ENCODE data around the gene DCAF7.
A peak's percentile ranks its signal among the peaks of the same experiment; 100 is the strongest.

The DCAF7 gene, protein sequence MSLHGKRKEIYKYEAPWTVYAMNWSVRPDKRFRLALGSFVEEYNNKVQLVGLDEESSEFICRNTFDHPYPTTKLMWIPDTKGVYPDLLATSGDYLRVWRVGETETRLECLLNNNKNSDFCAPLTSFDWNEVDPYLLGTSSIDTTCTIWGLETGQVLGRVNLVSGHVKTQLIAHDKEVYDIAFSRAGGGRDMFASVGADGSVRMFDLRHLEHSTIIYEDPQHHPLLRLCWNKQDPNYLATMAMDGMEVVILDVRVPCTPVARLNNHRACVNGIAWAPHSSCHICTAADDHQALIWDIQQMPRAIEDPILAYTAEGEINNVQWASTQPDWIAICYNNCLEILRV
- 42.8 reads per million, percentile 65 among the genes with 10 or more reads in this experiment for total RNA-seq

DNA sequence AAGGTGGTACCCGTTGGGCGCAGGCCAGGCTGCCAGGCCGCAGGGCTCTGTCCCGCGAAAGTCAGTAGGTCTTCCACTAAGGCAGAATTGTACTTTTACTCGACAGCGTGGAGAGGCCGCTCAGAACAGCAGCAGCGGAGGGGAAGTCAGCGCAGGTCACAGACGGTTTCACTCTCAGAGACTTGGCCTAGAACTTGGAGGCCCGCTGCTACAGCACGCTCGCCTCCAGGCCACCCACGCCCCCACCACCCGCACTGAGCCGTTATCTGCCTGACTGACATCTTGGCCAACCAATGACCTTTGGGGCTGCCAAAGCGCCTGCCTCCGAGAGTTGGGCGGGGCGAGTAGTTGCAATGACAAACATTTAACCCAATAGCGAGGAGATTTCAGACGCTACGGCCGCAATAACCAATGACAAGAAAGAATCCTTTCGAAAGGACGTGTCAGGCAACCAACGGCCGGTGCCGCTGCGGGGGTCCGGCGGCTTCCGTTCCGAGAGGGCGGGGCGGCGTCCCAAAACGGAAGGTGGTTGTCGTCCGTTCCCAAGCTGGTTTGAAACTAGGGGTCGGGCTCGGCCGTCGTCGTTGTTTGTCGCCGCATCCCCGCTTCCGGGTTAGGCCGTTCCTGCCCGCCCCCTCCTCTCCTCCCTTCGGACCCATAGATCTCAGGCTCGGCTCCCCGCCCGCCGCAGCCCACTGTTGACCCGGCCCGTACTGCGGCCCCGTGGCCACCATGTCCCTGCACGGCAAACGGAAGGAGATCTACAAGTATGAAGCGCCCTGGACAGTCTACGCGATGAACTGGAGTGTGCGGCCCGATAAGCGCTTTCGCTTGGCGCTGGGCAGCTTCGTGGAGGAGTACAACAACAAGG, at the start of gene DCAF7:
Gene DCAF7 (plus strand): TSS at position 532 of the 871 bp plus-strand sequence. CDS start 201 bp downstream, at position 733.
- peak; percentile 100 for DNase-seq

DNA sequence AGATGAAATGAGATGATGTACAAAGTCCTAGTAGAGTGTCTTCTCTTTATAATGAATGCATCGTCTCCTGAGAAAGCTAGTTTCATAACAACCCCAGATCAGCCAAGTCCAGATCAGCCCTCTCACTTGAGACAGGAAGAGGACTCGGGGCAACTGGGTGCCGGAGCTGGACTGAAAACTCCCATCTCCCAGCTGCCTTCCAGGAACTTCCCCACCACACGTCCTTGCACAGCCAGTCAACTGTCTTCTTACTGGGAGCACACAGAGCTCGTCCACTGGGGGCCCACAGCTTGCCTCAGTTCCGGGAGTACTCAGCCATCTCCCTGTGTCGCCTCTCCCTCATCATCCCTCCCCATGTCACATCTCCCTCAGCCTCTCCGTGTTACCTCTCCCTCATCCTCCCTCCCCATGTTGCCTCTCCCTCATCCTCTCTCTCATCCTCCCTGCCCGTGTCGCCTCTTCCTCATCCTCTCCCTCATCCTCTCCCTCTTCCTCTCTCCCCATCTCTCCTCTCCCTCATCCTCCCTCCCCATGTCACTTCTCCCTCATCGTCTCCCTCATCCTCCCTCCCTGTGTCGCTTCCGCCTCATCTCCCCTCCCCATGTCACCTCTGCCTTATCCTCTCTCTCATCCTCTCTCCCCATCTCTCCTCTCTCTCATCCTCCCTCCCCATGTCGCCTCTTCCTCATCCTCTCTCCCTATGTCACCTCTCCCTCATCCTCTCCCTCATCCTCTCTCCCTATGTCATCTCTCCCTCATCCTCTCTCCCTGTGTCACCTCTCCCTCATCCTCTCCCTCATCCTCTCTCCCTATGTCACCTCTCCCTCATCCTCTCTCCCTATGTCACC, 49.5 kb upstream of the DCAF7 start:
- DNase-seq = no peak

DNA sequence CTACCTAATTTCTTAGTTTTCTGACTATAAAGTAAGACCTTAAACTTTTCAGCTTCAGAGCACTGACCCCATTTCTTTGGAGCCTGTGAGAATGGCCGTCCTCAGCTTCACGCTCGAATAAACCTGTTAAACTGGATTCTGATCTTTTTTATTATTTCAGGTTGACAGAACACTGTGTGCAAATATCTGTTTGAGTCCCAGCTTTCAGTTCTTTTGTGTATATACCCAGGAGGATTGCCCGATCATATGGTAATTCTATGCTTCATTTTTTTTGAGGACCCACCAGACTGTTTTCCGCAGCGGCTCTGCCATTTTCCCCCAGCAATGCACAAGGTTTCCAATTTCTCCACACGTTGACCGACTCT, 47.0 kb upstream of the DCAF7 start:
- no peak for DNase-seq

DNA sequence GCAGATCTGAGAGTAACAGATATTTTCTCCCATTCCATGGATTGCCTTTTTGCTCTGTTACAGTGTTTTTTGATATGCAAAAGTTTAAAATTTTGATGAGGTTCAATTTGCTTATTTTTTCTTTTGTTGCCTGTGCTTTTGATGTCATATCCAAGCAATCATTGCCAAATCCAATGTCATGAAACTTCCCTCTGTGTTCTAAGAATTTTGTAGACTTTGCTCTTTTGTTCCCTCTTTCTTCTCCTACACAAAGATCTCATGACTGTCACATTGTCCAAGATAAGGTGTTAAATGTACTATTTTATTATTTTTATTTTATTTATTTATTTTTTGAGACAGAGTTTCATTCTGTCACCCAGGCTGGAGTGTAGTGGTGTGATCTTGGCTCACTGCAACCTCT, 46.0 kb upstream of the DCAF7 start:
- no peak for DNase-seq

DNA sequence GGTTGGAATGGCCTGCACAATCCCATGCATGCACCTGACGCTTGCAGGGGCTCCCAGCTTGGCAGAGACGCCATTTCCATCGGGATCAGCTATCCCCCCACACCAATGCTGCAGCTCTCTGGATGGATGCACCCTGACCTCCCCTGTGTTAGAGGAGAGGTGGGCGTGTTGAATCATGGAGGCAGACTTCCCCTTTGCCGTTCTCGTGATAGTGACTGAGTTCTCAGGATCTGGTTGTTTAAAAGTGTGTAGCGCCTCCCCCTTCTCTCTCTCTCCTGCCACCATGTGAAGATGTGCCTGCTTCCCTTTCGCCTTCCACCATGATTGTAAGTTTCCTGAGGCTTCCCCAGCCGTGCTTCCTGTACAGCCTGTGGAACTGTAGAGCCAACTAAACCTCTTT, 44.9 kb upstream of the DCAF7 start:
- no peak for DNase-seq

DNA sequence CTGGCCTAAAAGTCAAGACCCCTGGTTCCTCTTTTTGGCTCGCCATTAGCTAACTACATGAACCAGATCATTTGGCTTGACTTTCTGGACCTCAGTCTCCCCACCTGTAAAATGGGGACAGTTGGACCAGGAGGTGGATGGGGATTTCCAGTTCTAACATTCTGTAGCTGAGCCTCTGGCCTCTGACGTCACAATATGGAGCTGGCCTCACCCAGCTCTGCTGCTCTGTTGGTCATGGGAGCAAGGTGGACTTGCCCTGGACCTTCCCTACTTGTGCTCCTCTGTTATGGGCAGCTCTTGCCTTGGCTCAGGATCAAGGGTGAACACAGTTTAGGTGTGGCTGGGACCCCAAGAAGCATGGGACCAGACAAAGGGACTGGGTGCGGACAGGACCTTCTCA, 43.6 kb upstream of the DCAF7 start:
- DNase-seq = no peak

DNA sequence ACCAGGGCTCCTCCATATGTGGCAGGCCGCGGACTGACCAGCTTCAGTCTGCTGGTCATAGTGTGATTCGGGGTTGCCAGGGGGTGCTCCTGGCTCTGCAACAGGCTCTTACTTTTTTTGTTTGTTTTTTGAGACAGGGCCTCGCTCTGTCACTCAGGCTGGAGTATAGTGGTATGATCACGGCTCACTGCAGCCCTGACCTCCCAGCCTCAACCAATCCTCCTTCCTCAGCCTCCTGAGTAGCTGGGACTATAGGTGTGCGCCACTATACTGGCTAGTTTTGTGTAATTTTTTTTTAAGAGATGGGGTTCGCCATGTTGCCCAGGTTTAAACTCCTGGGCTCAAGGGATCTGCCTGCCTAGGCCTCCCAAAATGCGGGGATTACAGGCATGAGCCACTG, 38.9 kb upstream of the DCAF7 start:
- DNase-seq = no peak

DNA sequence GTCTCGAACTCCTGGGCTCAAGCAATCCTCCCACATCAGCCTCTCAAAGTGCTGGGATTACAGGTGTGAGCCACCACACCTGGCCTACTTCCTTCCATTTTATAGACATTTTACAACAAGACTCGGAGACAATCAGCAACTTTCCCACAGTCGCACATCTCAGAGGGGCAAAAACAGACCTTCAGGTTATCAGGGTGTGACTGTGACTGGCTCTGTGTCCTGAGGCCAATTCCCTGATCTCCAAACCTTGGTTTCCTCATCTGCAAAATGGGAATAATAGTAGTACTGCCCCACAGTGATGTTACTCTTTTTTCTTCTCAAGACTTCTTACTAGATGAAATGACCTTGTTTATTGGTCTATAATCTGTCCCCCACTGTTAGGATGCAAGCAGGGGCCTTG, 37.9 kb upstream of the DCAF7 start:
- DNase-seq = no peak

DNA sequence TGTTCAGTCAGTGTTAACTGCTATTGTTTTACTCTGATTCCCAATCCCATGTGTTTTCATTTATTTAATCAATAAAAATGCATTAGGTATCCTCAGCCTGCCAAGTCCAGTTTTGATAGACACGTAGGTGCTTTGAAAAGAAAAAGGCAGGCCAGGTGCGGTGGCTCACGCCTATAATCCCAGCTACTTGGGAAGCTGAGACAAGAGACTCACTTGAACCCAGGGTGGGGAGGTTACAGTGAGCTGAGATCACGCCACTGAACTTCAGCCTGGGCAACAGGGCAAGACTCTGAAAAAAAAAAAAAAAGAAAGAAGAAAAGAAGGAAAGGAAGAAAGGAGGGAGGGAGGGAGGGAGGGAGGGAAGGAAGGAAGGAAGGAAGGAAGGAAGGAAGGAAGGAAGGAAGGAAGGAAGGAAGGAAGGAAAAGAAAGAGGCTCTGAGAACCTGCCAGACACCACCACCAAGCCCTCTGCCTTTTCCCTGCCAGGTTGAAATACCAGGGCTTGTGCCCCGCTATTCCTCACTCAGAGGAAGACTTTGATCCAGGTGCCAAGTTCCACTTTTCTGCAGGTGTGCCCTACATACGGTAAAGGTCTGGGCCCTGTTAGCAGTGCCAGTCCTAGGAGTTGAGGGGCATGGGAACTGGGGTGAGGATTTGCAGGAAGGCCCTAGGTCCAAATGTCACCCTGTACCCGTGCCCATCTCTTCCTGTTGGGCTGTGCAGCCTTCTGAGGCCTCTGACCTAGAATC, 37.2 kb upstream of the DCAF7 start:
- DNase-seq = no peak

DNA sequence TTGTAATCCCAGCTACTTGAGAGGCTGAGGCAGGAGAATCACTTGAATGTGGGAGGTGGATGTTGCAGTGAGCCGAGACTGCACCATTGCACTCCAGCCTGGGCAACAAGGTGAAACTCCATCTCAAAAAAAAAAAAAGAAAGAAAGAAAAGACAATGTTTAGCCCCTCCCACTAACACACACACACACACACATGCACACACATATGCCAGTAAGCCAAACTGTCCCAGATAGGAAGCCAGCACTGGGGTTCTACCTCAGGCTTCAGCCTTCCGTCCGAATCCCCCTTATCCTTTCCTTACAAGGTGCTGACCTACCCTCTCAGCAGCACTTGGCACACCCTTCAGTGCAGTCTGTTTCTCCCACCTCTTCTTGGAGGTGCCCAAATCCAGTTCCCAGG, 35.8 kb upstream of the DCAF7 start:
- DNase-seq = no peak

DNA sequence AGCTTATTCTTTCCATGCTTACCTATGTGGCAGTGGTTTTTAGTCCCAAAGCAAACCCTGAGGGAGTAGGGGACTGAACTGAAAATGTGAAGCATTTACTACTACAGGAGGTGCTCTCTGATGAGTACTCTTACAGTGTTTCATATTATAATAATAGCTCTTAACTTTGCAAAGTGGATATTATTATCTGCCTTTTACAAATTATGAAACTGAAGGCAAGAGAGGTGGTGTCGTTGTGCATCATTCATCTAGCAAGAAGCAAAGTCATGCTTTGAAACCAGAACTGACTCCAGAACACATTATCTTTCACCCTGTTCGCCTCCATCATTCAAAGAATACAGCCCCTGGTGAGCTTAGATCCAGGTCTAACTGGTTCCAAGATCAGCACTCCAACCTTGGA, 35.3 kb upstream of the DCAF7 start:
- no peak for DNase-seq

DNA sequence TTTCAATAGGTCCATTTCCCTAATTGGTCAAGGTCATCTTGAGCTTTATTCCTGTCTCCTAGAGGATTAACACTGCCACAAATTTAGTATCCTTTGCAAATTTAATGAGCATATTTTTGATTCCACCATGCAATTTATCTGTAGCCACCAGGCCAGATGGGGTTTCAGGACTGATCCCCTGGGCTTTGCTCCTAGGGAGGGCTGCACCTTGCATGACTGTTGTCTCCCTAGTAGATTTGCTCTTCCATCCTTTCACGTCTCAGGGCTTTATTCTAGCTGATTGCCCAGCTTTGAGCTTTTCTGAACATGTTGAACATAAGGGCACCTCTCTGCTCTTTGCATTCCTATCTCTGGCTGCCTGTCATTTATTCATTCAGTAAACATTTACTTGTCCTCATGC, 34.9 kb upstream of the DCAF7 start:
- DNase-seq = no peak

DNA sequence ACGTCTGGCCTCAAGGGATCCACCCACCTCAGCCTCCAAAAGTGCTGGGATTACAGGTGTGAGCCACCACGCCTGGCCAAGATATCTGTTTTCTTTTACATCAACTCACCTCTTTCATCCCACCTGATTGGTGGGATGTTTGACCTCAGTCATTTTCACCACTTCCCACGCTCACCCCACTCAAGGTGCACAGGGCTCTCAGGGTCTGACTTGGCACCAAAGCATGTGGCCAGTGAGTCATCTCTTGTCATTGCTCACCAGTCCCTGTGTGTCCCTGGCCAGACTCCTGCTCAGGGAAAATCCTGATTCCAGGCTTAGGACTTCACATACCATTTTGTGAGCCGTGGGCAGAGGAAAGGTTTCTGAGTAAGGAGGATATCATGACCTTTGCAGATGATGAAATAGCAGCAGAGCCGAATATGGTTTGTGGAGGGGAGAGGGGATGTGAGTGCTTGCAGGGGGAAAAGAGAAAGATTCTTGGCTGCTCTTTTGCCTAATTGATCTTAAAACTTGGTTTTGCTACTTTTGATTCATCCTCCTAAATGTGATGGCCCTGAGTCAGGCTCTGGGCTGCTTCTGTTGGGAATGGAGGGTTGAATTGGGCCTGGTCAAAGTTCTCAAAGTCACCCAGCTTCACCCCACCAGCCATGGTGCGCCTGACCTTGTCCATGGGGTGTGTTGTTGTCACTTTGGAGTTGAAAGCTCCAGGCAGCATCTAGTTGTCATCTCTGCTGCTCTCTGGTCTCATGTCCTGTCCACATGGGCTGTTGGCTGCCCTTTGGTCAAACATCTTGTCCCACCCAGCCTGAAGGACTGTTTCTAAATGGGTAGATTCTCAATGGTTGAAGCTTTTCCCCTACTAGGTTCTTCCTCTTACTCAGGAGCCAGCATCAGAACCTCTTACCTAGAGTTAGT, 33.1 kb upstream of the DCAF7 start:
- no peak for DNase-seq

DNA sequence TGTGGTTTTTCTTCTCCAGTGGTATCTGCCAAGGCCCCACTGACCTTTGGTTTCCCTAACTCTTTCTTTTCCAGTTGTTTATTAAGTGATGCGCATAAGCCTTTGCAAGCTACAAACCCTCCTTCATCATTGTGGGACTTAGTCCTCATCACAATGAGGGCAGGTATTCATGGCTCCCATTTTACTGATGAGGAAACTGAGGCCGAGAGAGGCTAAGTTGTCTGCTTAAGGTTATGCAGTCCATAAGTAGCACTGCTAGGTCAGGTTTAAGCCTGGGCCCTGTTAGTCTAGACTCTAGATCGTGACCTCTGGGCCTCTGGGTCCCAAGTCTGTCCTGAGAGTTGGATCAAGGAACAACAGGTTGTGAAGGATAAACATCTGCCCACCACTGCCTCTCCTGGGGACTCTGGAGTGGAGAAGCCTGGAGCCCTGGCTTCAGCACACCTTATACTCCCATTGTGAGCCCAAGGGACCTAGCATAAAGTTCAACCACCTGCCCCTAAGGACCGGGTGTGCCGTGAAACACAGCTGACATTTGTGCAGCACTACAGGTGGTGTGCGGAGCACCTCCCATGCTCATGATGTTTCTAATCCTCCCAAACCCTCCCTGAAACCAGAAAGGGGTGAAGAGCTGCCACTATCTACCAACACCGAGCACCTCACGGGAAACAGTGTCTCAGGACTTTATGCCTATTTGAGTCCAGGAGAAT, 32.3 kb upstream of the DCAF7 start:
- DNase-seq = no peak

DNA sequence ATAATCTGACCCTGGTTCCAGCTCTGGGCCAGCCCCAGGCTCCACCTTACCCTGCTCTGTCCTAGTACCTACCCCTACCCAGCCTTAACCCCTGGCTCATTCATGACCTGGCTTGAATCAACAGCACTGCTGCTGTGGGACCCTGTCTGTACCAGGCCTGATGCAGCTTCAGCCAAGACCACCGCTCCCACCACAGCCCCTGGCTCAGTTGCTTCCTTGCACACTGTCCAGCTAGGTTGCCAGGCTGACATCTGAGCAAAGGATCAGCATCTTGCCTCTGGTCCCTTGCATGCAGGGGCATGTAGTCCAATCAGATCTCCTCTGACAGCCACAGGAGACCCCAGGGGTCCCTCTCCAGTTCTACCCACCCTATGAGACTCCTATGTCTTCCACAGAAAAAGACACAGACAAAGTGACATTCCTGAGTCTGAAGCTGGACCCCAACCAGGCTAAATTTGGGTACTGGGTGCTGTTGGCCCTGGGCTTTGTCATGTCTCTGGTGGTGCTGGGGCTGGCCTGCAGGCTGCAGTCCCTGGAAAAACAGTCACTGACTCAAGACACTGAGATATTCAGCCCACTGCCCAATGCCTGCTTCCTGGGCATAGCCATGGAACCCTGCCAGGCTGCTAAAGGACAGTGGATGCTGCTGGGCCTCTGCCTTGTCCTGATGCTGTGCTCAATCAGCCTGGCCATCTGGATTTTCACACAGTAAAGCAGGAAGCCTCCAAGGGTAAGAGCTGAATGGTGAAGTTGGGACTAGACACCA, 31.0 kb upstream of the DCAF7 start:
- DNase-seq = no peak

DNA sequence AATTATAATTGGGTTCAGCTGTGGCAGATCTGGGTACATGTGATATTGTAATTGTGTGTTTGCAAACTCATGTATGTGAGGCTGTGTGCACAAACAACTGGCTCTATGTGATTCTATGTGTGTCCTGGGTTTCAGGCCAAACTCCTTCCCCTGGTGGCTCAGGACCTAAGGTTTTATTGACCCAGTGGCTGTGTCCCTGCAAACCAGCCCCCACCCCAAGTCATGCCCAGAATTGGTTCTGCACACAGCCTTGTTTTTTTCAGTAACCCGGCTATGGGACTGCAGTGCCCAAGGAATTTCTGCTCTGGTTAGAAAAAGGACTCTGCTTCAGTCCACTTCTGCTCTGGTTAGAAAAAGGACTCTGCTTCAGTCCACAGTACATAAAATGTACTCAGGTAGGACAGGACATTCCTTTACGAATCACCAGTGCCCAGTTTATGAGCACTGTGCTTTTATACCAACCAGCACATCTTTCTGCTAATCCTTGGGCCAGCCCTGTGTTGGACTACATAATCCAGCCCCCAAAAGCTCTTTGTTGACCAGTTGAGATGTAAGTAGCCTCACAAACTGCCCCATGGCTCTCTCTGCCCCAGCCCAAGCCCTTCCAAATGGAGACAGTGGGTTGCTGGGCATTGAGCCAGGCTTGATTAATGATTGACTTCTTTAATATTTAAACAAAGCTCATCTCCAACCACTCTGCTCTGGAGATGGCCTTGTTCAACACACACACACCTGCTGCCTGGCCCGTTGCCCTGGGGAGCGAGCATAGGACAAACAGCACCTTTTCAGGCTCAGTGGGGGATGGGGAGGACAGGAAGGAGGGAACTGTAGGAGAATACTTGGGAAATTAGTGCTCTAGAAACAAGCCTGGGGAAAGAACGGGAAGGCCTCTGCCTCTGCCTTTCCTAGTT, 30.1 kb upstream of the DCAF7 start:
- no peak for DNase-seq

DNA sequence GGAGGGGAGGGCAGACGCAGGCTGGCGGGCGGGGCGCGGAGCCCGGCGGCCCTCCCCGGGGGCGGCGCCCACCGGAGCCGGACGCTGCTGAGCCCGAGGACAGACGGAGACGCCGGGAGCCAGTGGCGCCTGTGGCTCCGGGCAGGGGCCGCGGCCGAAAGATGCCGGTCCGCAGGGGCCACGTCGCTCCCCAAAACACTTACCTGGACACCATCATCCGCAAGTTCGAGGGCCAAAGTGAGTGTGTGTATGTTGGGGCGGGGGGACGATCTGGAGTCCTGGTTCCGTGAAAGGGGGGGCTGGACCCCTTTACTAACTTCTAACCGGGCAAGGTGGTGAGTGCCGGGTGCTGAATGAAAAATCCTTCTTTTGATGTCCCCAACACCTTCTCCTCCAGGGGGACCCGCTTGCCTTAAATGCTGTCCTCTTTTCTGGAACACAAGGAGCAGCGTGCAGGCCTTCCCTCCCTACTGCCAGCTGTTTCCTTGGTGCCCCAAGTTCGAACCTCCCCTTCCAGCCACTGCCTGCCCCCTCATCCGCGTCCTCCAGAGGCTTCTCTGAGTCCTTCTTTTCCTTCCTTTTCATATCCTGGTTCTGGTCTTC, 26.9 kb upstream of the DCAF7 start, which contains the start of gene KCNH6:
Gene KCNH6 (plus strand): TSS at position 106 of the 603 bp plus-strand sequence. CDS start 56 bp downstream, at position 162.
- DNase-seq = no peak

DNA sequence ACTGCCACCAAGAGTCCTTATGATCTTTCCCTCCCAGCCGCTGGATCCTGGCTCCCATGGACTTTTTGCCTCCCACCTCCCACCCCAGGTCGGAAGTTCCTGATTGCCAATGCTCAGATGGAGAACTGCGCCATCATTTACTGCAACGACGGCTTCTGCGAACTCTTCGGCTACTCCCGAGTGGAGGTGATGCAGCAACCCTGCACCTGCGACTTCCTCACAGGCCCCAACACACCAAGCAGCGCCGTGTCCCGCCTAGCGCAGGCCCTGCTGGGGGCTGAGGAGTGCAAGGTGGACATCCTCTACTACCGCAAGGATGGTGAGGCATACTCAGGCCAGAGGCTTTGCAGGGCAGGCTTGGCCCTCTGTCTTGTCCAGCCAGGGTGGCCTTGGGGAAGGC, 26.2 kb upstream of the DCAF7 start:
- no peak for DNase-seq
